A673 (cell line): ENCODE measurements around the gene GOLGA6D.

Experiments
- EZH2 ChIP-seq: fragments of 200-600 bp; sonication (generic); IDR thresholded peaks from 2 replicates; pipeline ENCODE4 v1.6.1; 2017; ENCODE audit warnings: borderline replicate concordance, low read depth, mild to moderate bottlenecking, mixed read lengths, antibody characterized with exemption, low read length; ENCODE audit not compliant: poor library complexity, severe bottlenecking
- TF ChIP-seq, protein P1 (sequence below): fragments of 300-800, 200-600 bp; sonication (generic); conservative IDR thresholded peaks from 2 replicates; pipeline ENCODE4 v1.5.1; 2017; ENCODE audit warnings: low read depth, mild to moderate bottlenecking, antibody characterized with exemption, low read length, moderate library complexity, mixed read lengths

DNA sequence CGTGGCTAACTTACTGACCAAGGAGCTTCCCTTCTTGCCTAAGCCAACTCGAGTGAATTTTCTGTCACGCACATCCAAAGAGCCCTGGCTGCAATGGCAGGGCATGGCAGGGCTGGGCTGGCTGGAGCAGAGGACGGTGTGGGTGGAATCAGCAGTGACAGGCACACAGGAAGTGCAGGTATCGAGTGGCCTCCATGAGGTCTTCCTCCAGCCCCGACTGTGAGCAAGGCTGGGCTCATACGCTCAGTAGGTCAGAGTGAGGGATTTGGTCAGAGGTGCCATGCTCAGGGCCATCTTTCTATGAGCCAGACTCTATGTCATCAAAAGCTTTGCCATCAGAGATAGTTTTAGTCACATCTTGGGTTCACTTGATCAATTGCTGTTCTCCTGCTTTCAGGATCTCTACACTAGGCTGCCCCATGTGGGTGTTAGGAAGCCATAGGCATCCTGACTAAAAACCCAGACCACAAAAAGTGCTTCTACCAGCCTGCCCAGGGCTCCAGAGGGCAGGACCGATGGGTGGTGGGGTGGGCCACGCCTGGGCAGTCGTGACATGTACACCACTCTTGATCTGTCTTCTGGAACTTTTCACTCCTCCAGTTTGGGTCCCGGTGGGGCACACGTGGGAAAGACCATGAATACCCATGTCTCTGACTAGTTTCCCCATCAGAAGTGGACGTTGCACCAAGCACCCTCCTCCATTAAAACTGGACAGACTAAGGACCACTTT is 30.6 kb downstream of the GOLGA6D start:
- TF ChIP-seq, protein P1, sequence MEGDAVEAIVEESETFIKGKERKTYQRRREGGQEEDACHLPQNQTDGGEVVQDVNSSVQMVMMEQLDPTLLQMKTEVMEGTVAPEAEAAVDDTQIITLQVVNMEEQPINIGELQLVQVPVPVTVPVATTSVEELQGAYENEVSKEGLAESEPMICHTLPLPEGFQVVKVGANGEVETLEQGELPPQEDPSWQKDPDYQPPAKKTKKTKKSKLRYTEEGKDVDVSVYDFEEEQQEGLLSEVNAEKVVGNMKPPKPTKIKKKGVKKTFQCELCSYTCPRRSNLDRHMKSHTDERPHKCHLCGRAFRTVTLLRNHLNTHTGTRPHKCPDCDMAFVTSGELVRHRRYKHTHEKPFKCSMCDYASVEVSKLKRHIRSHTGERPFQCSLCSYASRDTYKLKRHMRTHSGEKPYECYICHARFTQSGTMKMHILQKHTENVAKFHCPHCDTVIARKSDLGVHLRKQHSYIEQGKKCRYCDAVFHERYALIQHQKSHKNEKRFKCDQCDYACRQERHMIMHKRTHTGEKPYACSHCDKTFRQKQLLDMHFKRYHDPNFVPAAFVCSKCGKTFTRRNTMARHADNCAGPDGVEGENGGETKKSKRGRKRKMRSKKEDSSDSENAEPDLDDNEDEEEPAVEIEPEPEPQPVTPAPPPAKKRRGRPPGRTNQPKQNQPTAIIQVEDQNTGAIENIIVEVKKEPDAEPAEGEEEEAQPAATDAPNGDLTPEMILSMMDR = no peak
- no peak for TF ChIP-seq EZH2
